NCI-H1105 (cell line): ENCODE measurements around the gene FAM13A.

Experiments
- DNase-seq: peaks from one replicate; lab custom pipeline; 2025; lab: John Stamatoyannopoulos, UW

FAM13A gene

DNA sequence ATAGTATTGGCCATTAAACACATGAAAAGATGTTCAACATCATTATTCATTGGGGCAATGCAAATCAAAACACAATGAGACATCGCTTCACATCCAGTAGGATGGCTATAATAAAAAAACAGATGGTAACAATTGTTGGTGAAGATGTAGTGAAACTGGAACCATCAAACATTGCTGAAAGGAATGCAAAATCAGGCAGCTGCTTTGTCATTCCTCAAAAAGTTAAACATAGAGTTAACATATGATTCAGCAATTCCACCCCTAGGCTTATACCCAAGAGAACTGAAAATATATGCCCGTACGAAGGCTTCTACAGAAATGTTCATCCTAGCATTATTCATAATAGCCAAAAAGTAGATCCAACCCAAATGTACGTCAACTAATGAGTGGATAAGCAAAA lies 215.3 kb downstream of the FAM13A start:
- DNase-seq = no peak

DNA sequence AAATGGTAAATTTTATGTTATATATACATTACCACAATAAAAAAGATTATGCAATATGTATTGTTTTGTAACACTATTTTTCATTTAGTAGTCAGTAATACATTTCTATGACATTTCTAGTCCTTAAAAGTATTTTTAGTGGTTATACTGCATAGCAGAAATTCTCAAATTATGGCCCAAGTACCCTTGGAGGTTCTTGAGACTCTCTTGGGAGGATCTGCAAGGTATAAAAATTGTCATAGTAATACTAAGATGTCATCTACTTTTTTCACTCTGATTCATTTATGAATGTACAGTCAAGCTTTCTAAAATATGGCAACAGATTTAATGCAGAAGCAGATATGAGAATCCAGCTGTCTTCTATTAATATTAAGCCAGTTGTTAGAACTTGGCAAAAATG lies 220.8 kb downstream of the FAM13A start:
- DNase-seq = no peak

DNA sequence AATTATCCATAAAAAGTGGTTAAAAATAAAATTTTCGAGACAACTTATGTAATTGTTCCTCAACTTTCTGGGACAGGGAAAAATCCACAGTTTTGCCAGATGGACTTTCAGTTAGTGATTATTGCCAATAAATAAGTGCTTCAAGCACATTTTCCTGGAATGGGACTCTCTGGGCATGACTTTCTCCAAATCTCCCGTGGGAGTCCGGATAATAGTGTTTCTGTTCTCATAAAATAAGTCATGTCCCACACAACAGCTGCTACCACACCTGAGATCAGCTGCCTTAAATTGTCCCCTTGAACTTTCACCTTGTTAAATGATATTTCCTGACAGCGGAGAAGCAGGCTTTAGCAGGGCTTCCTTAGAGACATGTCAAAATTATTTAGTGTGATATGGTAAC lies 226.0 kb downstream of the FAM13A start:
- DNase-seq = no peak

DNA sequence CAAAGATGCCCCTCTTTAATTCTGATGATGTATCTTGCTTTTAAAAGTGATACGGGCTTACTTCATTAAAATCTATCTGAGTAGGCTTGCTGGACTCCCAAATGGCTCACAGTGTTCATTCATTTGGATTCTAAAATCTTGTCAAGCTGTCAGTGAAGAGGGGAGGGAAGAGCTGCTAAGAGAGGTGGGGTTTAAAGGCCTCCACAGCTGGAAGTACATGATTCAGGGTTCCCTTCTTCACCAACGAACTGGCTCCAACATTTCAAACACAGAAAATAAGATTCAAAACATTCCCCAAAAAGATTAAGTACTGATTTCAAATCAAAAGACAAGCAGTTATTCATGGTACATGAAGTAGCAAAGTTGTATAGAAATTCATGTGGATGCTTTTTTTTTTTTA lies 226.4 kb downstream of the FAM13A start:
- no peak for DNase-seq

DNA sequence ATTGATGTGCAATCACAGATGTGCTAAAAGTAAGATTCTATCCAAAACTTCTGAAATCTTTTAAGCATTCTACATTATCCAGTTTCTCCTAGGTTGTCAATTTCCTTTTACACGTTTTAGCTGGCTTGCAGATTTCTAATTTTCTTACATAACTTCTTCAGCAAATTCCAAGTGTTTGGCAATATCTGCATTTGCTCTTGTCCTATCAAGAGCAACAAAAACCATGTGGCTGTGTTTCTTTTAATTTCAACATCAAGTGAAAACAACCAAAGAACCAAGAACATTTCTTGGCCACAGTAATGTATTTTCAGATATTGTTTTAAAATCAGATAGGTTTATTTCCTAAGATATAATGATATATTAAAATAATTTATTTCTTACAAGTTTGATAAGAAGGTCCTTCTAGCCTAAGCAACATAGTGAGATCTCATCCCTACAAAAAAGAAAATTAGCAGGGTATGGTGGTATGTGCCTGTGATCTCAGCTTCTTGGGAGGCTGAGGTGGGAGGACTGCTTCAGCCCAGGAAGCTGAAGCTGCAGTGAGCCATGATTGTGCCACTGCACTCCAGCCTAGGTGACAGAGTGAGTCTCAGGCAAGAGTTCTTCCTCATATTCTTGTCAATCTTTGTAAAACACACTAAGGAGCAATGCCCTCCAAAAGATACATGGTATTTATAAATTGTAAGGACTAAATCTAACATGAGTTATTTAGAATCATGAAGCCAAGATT lies 228.0 kb downstream of the FAM13A start:
- no peak for DNase-seq

DNA sequence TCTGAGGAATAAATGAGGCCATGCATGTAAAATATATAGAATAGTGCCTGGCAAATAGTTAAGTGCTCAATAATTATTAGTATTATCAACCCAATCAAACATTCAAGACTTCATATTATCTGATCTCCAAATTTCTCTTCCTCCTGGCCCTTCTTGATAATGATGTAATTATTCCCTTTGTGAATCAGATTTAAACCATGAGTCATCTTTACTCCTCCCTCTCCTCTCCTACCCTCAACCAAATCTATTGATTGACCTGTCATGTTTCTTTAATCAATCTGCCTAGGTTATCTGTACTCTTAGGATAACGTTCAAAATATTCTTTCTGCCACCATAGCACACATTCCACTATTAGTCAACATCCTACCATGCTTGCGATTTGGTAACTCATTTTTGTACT lies 229.5 kb downstream of the FAM13A start:
- DNase-seq = no peak

DNA sequence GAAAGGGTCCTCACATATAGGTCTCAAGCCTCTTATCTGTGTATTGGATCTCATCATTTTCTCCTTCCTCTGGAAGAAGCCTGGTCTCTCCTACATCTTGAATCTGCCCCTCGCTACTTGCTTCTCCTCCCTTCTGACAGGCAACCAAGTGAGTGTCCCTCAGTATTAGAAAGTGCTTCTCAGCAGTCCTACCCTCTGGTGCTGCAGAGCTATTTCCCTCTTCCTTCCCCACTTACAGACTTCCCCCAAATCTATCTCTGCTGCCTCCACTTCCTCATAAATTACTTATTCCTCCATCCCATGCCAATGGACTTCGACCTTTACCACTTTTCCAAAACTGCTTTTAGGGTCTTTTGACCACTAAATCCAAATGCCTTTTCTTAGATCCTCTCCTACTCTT lies 230.2 kb downstream of the FAM13A start:
- no peak for DNase-seq

DNA sequence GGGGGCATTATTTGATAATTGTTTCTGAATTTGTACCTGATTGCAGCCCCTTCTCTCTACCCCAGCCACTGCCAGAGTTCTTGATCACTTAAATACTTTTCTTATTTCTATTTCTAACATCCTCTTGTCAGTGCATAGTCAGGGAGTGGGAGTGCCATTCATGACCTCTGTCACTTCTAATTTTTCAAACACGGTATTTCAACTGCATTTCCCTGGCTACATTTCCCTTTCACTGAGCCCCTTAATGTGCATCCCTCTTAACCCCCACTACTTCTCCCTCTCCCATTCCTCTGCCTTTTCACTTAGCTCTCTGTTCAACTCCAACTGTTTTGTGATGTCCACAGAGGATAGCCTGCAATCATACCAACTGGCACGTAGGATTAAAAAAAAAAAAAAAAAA lies 231.1 kb downstream of the FAM13A start:
- no peak for DNase-seq

DNA sequence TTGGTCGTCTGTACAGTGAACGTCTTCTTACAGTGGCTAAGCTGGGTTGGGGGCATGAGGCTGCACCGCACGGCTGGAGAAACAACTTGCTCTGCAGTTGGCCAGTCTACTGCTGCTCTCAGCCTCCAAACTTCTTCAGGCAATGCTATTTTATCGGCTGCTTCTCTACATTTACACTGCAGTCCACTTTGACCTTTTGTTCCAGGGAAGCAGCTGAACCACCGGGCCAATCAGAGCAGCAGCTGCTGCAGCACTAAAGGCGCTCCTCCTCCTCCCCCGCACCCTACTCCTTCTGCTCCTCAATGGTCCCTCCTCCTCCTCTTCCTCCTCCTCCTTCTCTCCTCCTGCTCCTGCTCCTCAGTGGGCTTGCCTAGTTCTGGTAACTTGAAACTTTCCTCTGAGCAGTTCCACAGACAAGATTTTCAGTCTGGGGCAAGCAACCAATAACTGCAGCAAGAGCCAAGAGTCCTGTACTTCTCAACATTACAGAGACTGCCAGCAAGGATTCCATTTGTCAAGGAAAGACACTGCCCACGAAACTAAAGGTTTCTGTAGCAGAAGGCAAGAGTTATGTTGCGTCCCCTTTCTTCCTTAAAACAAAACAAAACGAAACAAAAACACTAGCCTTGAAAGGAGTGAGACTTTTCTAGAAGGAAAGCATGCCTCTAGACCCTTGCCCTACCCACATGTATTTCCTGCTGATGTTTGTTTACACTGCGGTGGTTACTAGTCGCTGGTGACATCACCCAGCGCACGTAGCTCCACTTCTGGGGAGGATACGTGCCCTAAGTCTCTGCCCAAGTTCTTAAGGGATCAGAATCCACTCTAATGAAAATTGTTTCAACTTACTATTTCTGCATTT lies 233.7 kb downstream of the FAM13A start:
- DNase-seq = peak; percentile 35

DNA sequence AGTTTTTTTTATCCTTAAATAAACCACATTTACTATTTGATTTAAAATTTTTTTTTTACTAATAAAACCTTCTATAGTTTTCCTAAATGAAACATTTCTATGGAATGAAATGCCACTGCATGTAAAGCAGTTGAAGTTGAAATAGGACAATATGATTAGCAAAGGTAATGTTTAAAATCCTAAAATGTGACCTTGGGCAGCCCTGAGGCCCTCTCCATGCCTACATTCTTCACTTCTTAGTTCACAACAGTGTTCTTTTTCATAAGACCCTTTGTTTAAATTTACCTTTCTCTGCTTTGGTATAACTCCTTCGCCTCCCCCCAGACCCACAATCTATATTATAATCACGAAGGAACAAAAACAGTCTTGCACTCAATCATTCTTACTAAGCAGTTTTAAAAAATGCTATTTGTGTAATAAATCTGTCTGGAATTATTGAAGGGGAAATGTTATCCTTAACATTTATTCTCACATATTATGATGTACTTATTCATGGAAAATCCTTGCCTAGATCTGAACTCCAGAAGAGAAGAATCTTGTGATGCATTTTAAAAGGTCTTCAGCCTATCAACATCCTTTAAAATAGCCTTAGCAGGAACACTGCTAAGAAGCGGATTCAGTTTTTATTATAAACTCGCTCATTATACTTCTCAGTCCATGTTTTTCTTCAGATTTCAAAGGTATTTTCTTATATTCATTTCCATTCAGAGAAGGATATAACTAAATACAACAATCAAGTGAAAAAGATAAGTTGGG lies 234.8 kb downstream of the FAM13A start:
- DNase-seq = no peak

DNA sequence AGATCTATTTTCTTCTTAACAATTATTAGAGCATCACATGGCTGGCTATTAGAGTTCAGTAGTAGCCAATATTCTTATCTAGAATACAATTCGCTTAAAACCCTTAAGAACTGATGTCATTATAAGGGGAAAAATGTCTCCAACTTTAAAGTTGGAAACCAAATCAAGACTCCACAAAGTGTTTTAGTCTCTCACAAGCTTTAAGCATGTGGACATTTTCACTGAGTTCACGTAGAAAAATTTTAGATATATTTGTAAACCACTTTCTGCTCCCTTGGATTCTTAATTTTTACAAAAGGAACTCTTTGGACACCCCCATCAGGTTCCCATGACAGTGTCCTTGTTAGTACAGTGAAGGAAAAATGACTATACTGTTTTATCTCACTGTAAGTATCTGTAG lies 235.5 kb downstream of the FAM13A start:
- no peak for DNase-seq

DNA sequence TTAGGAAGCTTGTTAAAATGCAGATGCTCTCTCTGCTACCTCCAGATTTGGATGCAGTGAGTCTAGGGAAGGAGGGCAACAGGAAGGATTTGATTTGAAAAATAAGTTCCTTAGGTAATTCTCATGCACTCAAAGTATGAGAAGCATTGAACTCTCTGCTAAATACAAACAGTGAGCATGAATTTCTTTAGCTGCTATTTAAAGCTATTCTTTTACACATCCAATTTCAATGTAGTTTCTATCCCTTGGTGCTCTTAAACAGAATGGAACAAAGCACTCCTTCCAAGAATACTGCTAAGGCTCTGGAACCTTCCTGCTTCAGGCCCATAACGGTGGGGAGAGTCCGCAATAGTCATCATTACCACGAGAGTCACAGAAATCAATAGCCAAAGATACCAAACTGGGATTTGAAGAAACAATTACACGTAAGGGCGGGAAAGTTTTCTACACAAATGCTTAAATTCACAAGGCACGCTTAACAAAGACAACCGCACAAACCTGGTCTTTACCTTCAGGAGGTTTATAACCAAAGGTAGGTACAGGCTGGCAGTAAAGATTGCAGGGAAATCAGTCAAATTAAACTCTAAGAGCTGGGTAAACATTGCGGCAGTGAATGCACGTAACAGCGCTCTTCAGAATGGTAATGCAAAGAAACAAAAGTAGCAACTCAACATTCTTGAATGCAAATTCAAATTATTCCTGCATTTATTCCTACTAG lies 236.1 kb downstream of the FAM13A start:
- no peak for DNase-seq

DNA sequence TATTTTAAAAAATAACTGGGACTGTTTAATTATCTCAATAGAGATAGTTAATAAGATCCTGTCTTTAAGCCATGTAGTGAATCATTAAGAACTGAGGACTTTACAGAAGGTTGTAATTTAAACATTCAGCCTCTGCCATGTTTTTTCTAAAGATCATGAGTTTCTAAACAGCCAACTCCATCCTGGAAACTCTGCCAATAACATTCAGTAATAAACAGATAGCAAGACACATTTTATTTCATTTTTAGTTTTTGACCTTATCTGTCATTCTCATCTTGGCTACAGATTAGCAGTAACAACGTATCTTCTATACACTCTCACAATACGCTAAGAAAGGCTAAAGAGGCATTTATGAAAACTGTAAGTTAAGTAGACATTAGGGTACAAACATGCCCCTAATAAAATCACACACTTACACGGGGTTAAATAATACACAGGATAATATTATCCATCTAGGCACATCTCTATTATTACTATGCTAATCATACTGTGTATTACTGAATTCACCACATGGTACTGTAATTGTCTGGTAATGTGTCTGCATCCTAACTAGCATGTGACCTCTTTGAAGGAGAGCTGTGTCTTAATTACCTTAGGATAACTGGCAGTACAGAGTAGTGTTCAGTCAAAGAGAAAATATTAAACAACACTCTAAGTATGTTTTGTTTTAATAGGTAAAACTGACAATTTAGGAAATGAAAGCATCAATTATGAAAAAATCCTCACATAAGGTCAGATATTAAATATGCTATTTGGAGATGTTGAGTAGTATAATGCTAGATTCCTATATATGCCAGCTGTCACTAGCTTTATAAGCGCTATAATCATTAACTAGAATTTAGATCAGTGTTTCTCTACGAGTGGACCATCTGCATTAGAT lies 236.9 kb downstream of the FAM13A start:
- DNase-seq = no peak

DNA sequence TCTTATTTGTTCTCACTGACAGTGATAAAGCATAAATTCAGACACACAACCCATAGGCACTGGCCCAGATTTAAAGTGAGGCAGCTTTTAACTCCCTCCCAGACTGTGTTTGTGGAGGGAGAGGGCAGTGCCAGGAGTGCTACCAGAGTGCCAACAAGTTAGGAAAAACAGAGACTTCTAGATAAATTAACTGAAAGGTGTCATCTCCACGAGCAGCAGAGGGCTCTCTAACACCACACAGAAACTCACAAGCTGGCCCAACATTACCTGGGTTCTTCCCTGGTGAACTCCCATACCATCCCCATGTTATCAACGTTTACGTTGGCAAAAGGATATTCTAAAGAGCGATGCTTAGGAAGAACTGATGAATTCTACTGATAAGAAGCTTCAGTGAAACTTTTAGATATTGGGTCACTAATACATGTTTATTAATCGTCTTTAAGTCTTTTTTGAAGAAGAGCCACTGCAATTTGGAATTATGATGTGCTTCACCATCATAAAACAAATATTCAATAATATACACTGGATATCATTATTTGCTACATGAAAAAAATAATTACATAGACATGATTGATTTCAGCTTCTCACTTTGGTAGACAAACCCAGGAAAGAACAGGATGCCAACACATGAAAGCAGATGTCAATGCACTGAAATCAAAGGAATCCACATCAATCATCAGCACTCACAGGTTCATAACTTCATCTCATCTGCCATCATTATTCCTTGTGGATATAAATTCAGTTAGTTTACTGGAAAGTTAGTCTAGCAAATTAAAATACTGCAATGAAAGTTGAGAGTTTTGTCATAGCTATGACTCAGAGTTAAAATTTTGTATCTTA lies 238.1 kb downstream of the FAM13A start:
- peak; percentile 27 for DNase-seq

DNA sequence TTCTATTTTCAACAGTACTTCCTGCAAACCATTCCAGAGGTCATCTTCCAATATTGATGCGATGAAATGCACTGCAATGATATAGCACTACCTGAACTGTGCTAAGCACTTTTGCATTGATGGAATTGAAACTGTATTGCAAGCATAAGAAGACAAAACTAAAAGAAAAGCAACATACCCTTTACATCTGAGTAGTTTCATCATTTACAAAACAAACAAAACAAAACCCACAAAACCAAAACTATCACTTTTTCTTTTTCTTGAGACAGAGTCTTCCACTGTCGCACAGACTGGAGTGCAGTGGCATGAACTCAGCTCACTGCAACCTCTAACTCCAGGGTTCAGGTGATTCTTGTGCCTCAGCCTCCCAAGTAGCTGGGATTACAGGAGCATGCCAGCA lies 239.2 kb downstream of the FAM13A start:
- DNase-seq = no peak

DNA sequence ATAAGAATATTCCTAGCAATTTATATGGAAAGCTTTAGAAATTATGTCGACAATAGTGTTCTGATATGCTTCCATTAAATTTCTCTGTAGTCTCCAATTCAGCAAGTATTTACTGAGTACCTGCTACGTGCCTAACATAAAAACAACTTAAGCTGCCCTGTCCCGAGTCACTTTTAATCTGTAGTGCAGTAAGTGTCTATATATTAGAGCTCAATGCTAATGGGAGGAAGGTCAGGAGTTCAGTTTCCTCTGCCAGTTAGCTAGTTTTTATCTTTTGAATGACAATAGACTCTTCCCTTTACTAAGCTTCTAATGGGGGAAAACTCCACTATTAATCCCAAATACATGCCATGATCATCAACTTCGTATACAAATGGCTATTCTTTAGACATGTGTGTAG lies 240.6 kb downstream of the FAM13A start:
- no peak for DNase-seq

DNA sequence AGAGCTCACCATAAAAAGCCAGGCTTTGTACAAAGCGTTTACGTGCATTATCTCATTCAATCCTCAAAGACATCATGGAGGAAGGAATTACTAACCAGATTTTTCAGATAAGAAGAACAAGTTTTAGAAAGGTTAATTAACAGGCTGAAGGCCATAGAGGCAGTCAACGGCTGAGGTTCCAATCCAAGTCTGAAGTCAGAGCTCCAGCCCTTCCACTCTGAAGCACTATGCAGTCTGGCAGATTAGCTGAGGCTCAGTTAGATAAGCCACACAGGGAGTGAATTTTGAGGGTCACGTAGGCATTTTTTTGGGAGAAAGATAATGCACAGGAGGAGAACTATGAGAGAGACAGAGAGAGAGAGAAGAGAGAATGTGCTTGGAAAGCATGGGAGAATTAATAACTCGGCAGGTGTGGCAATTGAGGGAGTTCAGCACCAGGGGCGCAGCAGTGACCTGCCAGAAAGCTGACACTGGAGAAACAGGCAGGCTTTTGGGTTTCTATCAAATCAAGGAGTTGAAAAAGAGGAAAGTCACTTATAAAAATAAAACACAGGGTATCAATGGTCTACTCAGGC lies 242.9 kb downstream of the FAM13A start:
- DNase-seq = no peak

DNA sequence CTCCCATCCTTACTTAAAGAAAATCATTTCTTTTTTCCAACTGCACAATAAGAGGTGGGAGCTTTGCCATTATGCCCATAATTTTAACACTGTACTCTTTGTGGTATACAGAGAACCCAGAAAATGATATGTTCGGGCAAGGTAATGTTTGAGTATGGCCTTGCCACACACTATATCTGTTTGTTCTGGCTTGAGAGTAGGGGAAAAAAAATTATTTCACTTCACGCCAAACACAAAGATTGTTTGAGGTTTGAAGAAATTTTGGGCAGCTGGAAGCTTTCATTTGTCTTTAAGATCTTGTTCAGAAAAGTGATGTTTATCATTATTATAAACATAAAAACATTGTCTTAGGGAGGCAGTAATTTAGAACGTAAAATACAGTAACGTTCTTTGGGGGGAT lies 244.0 kb downstream of the FAM13A start:
- no peak for DNase-seq

DNA sequence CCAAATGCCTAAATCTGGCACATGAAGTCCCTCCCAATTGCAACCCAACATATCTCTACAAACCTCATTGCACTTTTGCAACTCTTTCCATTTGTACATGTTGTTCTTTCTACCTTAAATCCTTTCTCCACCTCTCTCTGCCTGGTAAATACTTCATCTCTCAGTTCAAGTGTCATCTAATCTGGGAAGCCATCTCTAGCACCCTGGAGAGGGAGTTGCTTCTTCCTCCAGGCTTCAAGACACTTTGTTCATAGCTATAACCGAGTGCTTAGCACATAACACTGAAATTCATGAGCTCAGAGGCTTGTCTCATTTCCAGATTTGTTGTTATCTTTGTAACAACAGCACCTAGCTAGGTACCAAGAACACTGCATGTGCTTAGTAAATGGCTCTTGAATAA lies 244.6 kb downstream of the FAM13A start:
- DNase-seq = no peak

DNA sequence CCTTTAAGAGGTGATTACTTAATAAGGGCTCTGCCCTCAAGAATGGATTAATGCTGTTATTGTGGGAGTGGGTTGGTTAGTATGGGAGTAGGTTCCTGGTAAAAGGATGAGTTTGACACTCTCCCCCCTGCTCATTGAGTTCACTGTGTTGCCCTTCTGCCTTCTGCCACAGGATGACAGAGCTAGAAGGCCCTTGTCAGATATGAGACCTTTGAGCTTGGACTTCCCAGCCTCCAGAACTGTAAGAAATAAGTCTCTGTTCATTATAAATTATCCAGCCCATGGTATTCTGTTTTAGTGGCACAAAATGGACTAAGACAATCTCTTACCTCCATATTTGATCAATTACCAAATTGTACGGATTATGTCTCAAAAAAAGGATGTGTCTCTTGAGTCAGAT lies 245.1 kb downstream of the FAM13A start:
- no peak for DNase-seq
